ENCODE results near the gene CFAP99.
"Not testable (repeated sequence)": the region's sequence is repeated elsewhere in the genome, so short reads cannot be mapped to it uniquely, and the experiment has no call there.

The CFAP99 gene

GRCh38 chr4:2428496-2429213 is 9.9 kb downstream of the CFAP99 start:
- DNase-seq (ENCODE audit: low read depth in 2 of 2): no peak

- not testable (repeated sequence) for DNase-seq (ENCODE audit: low read depth in 2 of 2)
Observed at GRCh38 chr4:2429945-2430757, 11.4 kb downstream of the CFAP99 start.

- DNase-seq (ENCODE audit: low read depth in 2 of 2): no peak
Observed at GRCh38 chr4:2432004-2432403, 13.2 kb downstream of the CFAP99 start.

- no peak for DNase-seq (ENCODE audit: low read depth in 2 of 2)
Observed at GRCh38 chr4:2432991-2433530, 14.3 kb downstream of the CFAP99 start.

- no peak for DNase-seq (ENCODE audit: low read depth in 2 of 2)
Observed at GRCh38 chr4:2433609-2434350, 15.0 kb downstream of the CFAP99 start.

- DNase-seq (ENCODE audit: low read depth in 2 of 2): no peak
Observed at GRCh38 chr4:2434420-2434819, 15.7 kb downstream of the CFAP99 start.

- DNase-seq (ENCODE audit: low read depth in 2 of 2): no peak
Observed at GRCh38 chr4:2436301-2436700, 17.5 kb downstream of the CFAP99 start.

- DNase-seq (ENCODE audit: low read depth in 2 of 2): no peak
Observed at GRCh38 chr4:2436761-2437474, 18.2 kb downstream of the CFAP99 start.

GRCh38 chr4:2437475-2438215 is 18.9 kb downstream of the CFAP99 start:
- no peak for DNase-seq (ENCODE audit: low read depth in 2 of 2)

- no peak for DNase-seq (ENCODE audit: low read depth in 2 of 2)
Observed at GRCh38 chr4:2438822-2439718, 20.3 kb downstream of the CFAP99 start.

- peak; percentile 79 to 82 for DNase-seq (ENCODE audit: low read depth in 2 of 2)
Observed at GRCh38 chr4:2441393-2442174, 22.8 kb downstream of the CFAP99 start.

GRCh38 chr4:2442175-2442993 is 23.6 kb downstream of the CFAP99 start:
- no peak for DNase-seq (ENCODE audit: low read depth in 2 of 2)

- DNase-seq (ENCODE audit: low read depth in 2 of 2): no peak
Observed at GRCh38 chr4:2443061-2443730, 24.4 kb downstream of the CFAP99 start.

GRCh38 chr4:2443956-2444740 is 25.4 kb downstream of the CFAP99 start:
- DNase-seq (ENCODE audit: low read depth in 2 of 2): no peak

- DNase-seq (ENCODE audit: low read depth in 2 of 2): no peak
Observed at GRCh38 chr4:2445130-2445529, 26.4 kb downstream of the CFAP99 start.

GRCh38 chr4:2445571-2445970 is 26.8 kb downstream of the CFAP99 start:
- no peak for DNase-seq (ENCODE audit: low read depth in 2 of 2)
